IMR-90 (cell line): ENCODE data around the gene TRAF3. TPM values are rescaled to one million over a fixed set of nuclear protein-coding genes. Genes with fewer than 3 reads are reported as not detected.

Experiments
- ATAC-seq: fragments of 200-7000 bp; cut with Tn5 transposase; 2 replicates; pipeline ENCODE4 v1.9.1; 2020; ENCODE audit warnings: low read depth, mild to moderate bottlenecking, moderate library complexity
- BruUV-seq: library from RNA; stranded (reverse); fragments of 400-500 nt; replicated peaks from 2 replicates; lab custom pipeline; 2021; lab: Mats Ljungman, UMichigan
- CTCF ChIA-PET: fragments of 300-600 bp; formaldehyde crosslinking; extraction: SDS; loops from one replicate; lab custom pipeline; 2021; ENCODE audit warnings: antibody characterized with exemption; lab: Yijun Ruan, JAX
- POLR2A ChIA-PET: fragments of 300-600 bp; sonication (Branson Sonifier 250); formaldehyde crosslinking; loops from one replicate; lab custom pipeline; 2022; ENCODE audit warnings: antibody characterized with exemption; ENCODE audit not compliant: unreplicated experiment; lab: Charles Lee
- DNase-seq: peaks from one replicate; pipeline ENCODE4 v3.0.0; 2013
- H2AFZ ChIP-seq: replicated peaks from 2 replicates; pipeline ENCODE3; 2013; ENCODE audit warnings: low read length, mild to moderate bottlenecking; ENCODE audit not compliant: poor library complexity
- H2AK5ac ChIP-seq: 2 replicates; pipeline ENCODE4 v1.6.1; 2013; ENCODE audit warnings: low read depth, low read length, inconsistent platforms
- H2AK9ac ChIP-seq: replicated peaks from 2 replicates; pipeline ENCODE3; 2013; ENCODE audit warnings: mild to moderate bottlenecking, low read depth, low read length, moderate library complexity; ENCODE audit not compliant: poor library complexity
- H2BK120ac ChIP-seq: 2 replicates; pipeline ENCODE4 v1.6.1; 2013; ENCODE audit warnings: low read depth, low read length, inconsistent platforms
- H2BK15ac ChIP-seq: 3 replicates; pipeline ENCODE4 v1.6.1; 2013; ENCODE audit warnings: low read depth, low read length, inconsistent platforms
- H2BK20ac ChIP-seq: 2 replicates; pipeline ENCODE4 v1.6.1; 2013; ENCODE audit warnings: low read depth, mild to moderate bottlenecking, inconsistent platforms, low read length, moderate library complexity
- H2BK5ac ChIP-seq: 2 replicates; pipeline ENCODE4 v1.6.1; 2013; ENCODE audit warnings: mild to moderate bottlenecking, low read depth, low read length, inconsistent platforms; ENCODE audit not compliant: poor library complexity, severe bottlenecking
- H3K14ac ChIP-seq: replicated peaks from 2 replicates; pipeline ENCODE4 v1.6.1; 2013; ENCODE audit warnings: low read depth, low read length, inconsistent platforms
- H3K18ac ChIP-seq: 2 replicates; pipeline ENCODE4 v1.6.1; 2013; ENCODE audit warnings: low read depth, low read length, control low read depth
- H3K23ac ChIP-seq: 2 replicates; pipeline ENCODE4 v1.6.1; 2013; ENCODE audit warnings: low read depth, low read length, inconsistent platforms
- H3K27ac ChIP-seq: 2 replicates; pipeline ENCODE4 v1.5.1; 2013; ENCODE audit warnings: mild to moderate bottlenecking, control low read depth, low read length; ENCODE audit not compliant: insufficient read depth
- H3K27me3 ChIP-seq: 2 replicates; pipeline ENCODE4 v1.6.1; 2013; ENCODE audit warnings: low read length; ENCODE audit not compliant: control insufficient read depth, insufficient read depth
- H3K36me3 ChIP-seq: 2 replicates; pipeline ENCODE4 v1.6.1; 2013; ENCODE audit warnings: low read length, mixed read lengths; ENCODE audit not compliant: control insufficient read depth, insufficient read depth
- H3K4ac ChIP-seq: 2 replicates; pipeline ENCODE4 v1.6.1; 2013; ENCODE audit warnings: low read depth, low read length, inconsistent platforms
- H3K4me1 ChIP-seq: 2 replicates; pipeline ENCODE4 v1.6.1; 2013; ENCODE audit warnings: low read length, mixed read lengths; ENCODE audit not compliant: control insufficient read depth, insufficient read depth
- H3K4me2 ChIP-seq: 2 replicates; pipeline ENCODE4 v1.6.1; 2013; ENCODE audit warnings: low read depth, mild to moderate bottlenecking, control low read depth, low read length, moderate library complexity
- H3K4me3 ChIP-seq: 2 replicates; pipeline ENCODE4 v1.5.1; 2013; ENCODE audit warnings: low read depth, mild to moderate bottlenecking, control low read depth, low read length, moderate library complexity; ENCODE audit not compliant: insufficient read depth
- H3K56ac ChIP-seq: 2 replicates; pipeline ENCODE4 v1.6.1; 2013; ENCODE audit warnings: low read length, inconsistent platforms; ENCODE audit not compliant: insufficient read depth; ENCODE audit errors: extremely low read depth
- H3K79me1 ChIP-seq, 2 experiments: 2 replicates each; pipeline ENCODE4 v1.6.1; 2013; ENCODE audit warnings: low read length in 2 of 2, inconsistent platforms in 1 of 2, low read depth in 1 of 2
- H3K9ac ChIP-seq: 2 replicates; pipeline ENCODE4 v1.6.1; 2013; ENCODE audit warnings: low read depth, low read length, control low read depth
- H3K9me1 ChIP-seq: 2 replicates; pipeline ENCODE4 v1.6.1; 2013; ENCODE audit warnings: low read length, inconsistent platforms; ENCODE audit not compliant: insufficient read depth
- H3K9me3 ChIP-seq: 2 replicates; pipeline ENCODE4 v1.6.1; 2013; ENCODE audit warnings: low read length; ENCODE audit not compliant: control insufficient read depth, insufficient read depth
- H4K20me1 ChIP-seq: 2 replicates; pipeline ENCODE4 v1.6.1; 2013; ENCODE audit warnings: low read length, inconsistent platforms; ENCODE audit not compliant: insufficient read depth
- H4K5ac ChIP-seq: 2 replicates; pipeline ENCODE4 v1.6.1; 2013; ENCODE audit warnings: mild to moderate bottlenecking, low read depth, low read length, control low read depth
- H4K8ac ChIP-seq, 2 experiments: 2 replicates each; pipeline ENCODE4 v1.6.1; 2013; ENCODE audit warnings: low read depth in 2 of 2, low read length in 2 of 2, control low read depth in 1 of 2, inconsistent platforms in 1 of 2
- H4K91ac ChIP-seq: 2 replicates; pipeline ENCODE4 v1.6.1; 2013; ENCODE audit warnings: low read depth, low read length, inconsistent platforms; ENCODE audit not compliant: insufficient read depth
- BHLHE40 ChIP-seq: fragments of 150-350 bp; IDR thresholded peaks from 2 replicates; pipeline ENCODE4 v1.6.1; 2016; ENCODE audit warnings: mild to moderate bottlenecking, low read depth, low read length
- CEBPB ChIP-seq: IDR thresholded peaks from 2 replicates; pipeline ENCODE4 v1.6.1; 2012; ENCODE audit warnings: low read depth, low read length, improper control_type of control experiment
- CHD1 ChIP-seq: IDR thresholded peaks from 2 replicates; pipeline ENCODE4 v1.6.1; 2012; ENCODE audit warnings: low read depth, low read length, improper control_type of control experiment
- FOS ChIP-seq: fragments of 150-350 bp; IDR thresholded peaks from 2 replicates; pipeline ENCODE4 v1.6.1; 2016; ENCODE audit warnings: low read depth, low read length
- MAFK ChIP-seq: IDR thresholded peaks from 2 replicates; pipeline ENCODE4 v1.6.1; 2012; ENCODE audit warnings: low read depth, low read length, improper control_type of control experiment
- MAZ ChIP-seq: IDR thresholded peaks from 2 replicates; pipeline ENCODE4 v1.6.1; 2012; ENCODE audit warnings: low read depth, mild to moderate bottlenecking, low read length, improper control_type of control experiment, moderate library complexity, borderline replicate concordance
- MXI1 ChIP-seq: IDR thresholded peaks from 2 replicates; pipeline ENCODE4 v1.6.1; 2012; ENCODE audit warnings: low read depth, mild to moderate bottlenecking, low read length, moderate library complexity, borderline replicate concordance
- NFE2L2 ChIP-seq: fragments of 150-350 bp; IDR thresholded peaks from 2 replicates; pipeline ENCODE4 v1.6.1; 2016; ENCODE audit warnings: low read depth, mild to moderate bottlenecking, low read length
- POLR2A ChIP-seq: IDR thresholded peaks from 2 replicates; pipeline ENCODE4 v1.6.1; 2012; ENCODE audit warnings: mild to moderate bottlenecking, low read depth, low read length
- RCOR1 ChIP-seq: IDR thresholded peaks from 2 replicates; pipeline ENCODE4 v1.6.1; 2012; ENCODE audit warnings: mild to moderate bottlenecking, low read length, improper control_type of control experiment; ENCODE audit not compliant: insufficient replicate concordance
- RFX5 ChIP-seq: IDR thresholded peaks from 2 replicates; pipeline ENCODE4 v1.8.0; 2012; ENCODE audit warnings: low read depth, mild to moderate bottlenecking, low read length, moderate library complexity
- SMC3 ChIP-seq: fragments of 150-350 bp; IDR thresholded peaks from 2 replicates; pipeline ENCODE4 v1.6.1; 2016; ENCODE audit warnings: low read depth, mild to moderate bottlenecking, antibody characterized with exemption, low read length, moderate library complexity
- WGBS, 2 experiments: methylation state at CpG; one replicate each; pipeline versions ENCODE4 v1.1.5 to v1.1.7; 2013; ENCODE audit warnings: missing lambda C conversion rate in 2 of 2; ENCODE audit not compliant: insufficient read length in 1 of 2; ENCODE audit errors: extremely low coverage in 2 of 2; 5-methylcytosine and 5-hydroxymethylcytosine counted together
- dilution Hi-C: fragments of 300-500 bp; cut with HindIII; formaldehyde crosslinking; loops from one replicate; pipeline ENCODE4 v1.14.3; 2018; ENCODE audit warnings: low sequenced_read_pairs; ENCODE audit not compliant: unreplicated experiment
- in situ Hi-C: fragments of 300-500 bp; cut with MboI; formaldehyde crosslinking; loops from 3 replicates; pipeline ENCODE4 v1.14.3; 2019; ENCODE audit warnings: low sequenced_read_pairs, inconsistent platforms, mixed read lengths
- intact Hi-C: fragments of 100-400 bp; cut with micrococcal nuclease; formaldehyde crosslinking; loops from 2 replicates; pipeline ENCODE4 v1.10.0; 2022
- polyA plus RNA-seq, 3 experiments: library from polyadenylated mRNA; depleted of rRNA; stranded (reverse); fragments of >200 nt; gene quantifications; 2 replicates each; pipeline ENCODE4 v1.2.3, GENCODE V29; 2012; ENCODE audit warnings: low replicate concordance in 1 of 3
- total RNA-seq: library from RNA; depleted of rRNA; stranded (reverse); fragments of >200 nt; gene quantifications from 2 replicates; pipeline ENCODE4 v1.2.3, GENCODE V29; 2012
- TF ChIP-seq, protein P1 (sequence below): conservative IDR thresholded peaks from 2 replicates; pipeline ENCODE4 v1.5.1; 2012; ENCODE audit warnings: mild to moderate bottlenecking, low read depth, low read length, improper control_type of control experiment
- TF ChIP-seq, protein P2 (sequence below): fragments of 150-350 bp; IDR thresholded peaks from 2 replicates; pipeline ENCODE4 v1.6.1; 2017; ENCODE audit warnings: mild to moderate bottlenecking, antibody characterized with exemption, low read length, low read depth

The TRAF3 gene
- total and polyA plus RNA-seq, 2 of the 4 experiments (the other 2 are of a cell fraction): 21.2 to 25.3 TPM

DNA sequence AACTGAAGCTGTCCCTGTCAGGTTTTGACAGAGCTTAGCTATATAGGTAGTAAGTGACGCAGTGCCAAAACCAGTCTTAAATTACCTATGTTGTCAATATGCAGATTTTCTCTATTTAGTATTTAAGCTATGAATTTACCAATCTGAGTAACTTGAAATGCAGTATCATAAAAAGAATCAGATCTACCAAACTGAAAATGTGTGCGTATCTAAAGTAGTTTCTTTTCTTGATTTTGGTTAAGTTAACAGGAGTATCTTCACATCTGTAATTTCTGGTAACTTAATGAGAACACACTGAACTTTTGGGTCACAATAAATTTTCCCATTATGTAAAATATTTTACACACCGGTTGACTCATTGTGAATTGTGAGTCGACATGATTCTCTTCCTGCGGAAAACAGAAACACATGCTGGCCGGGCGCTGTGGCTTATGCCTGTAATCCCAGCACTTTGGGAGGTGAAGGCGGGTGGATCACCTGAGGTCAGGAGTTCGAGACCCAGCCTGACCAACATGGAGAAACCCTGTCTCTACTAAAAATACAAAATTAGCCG, 45.1 kb downstream of the TRAF3 start:
- dilution Hi-C loops: no loop called here

More for the DNA sequence above, 45.1 kb downstream of the TRAF3 start:
- ChIA-PET POLR2A (no interaction called here), CTCF (no interaction called here)
- Histone ChIP-seq H2BK5ac (no peak overlapping the region), H4K20me1 (peaks cover 72% of the 10 kb centered on the region), H3K9ac (no peak overlapping the region), H3K79me1 (peaks cover 40 to 82% of the 10 kb centered on the region in 2 experiments), H3K4me3 (no peak overlapping the region), H4K8ac (no peak overlapping the region), H2BK15ac (no peak overlapping the region), H3K18ac (no peak overlapping the region), H4K91ac (no peak overlapping the region), H3K4ac (no peak overlapping the region), H3K9me3 (no peaks in the 10 kb centered on the region), H3K9me1 (peaks cover 11% of the 10 kb centered on the region), H3K27ac (no peak overlapping the region), H3K14ac (no peak overlapping the region), H2AFZ (no peak overlapping the region), H3K4me1 (peaks cover 10% of the 10 kb centered on the region), H3K56ac (no peak overlapping the region), H2AK5ac (no peak overlapping the region), H2BK20ac (no peak overlapping the region), H3K36me3 (no peaks in the 10 kb centered on the region), H2AK9ac (no peak overlapping the region), H2BK120ac (no peak overlapping the region), H3K27me3 (no peaks in the 10 kb centered on the region), H3K23ac (no peak overlapping the region), H4K5ac (no peak overlapping the region), H3K4me2 (no peak overlapping the region)
- no TSS peak for BruUV-seq
- intact Hi-C loops (no loop called here), in situ Hi-C loops (no loop called here)
- WGBS, 2 experiments: no CpG with 5 or more reads among the region's 10 CpGs
- no peak for ATAC-seq
- TF ChIP-seq CHD1 (no peak), MAZ (no peak), MAFK (no peak), RFX5 (no peak), CEBPB (no peak), NFE2L2 (no peak), MXI1 (no peak), BHLHE40 (no peak), FOS (no peak), RCOR1 (no peak), SMC3 (no peak), POLR2A (no peak)
- TF ChIP-seq, protein P1, sequence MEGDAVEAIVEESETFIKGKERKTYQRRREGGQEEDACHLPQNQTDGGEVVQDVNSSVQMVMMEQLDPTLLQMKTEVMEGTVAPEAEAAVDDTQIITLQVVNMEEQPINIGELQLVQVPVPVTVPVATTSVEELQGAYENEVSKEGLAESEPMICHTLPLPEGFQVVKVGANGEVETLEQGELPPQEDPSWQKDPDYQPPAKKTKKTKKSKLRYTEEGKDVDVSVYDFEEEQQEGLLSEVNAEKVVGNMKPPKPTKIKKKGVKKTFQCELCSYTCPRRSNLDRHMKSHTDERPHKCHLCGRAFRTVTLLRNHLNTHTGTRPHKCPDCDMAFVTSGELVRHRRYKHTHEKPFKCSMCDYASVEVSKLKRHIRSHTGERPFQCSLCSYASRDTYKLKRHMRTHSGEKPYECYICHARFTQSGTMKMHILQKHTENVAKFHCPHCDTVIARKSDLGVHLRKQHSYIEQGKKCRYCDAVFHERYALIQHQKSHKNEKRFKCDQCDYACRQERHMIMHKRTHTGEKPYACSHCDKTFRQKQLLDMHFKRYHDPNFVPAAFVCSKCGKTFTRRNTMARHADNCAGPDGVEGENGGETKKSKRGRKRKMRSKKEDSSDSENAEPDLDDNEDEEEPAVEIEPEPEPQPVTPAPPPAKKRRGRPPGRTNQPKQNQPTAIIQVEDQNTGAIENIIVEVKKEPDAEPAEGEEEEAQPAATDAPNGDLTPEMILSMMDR: no peak
- TF ChIP-seq, protein P2, sequence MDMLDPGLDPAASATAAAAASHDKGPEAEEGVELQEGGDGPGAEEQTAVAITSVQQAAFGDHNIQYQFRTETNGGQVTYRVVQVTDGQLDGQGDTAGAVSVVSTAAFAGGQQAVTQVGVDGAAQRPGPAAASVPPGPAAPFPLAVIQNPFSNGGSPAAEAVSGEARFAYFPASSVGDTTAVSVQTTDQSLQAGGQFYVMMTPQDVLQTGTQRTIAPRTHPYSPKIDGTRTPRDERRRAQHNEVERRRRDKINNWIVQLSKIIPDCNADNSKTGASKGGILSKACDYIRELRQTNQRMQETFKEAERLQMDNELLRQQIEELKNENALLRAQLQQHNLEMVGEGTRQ: no peak
- DNase-seq: peak; percentile 28
